Testis (tissue), 2 donors: ENCODE results near the gene FHOD3.

Experiments used
- POLR2A ChIP-seq: fragments of 450-650 bp; IDR thresholded peaks from one replicate; pipeline ENCODE4 v1.6.1; 2017; ENCODE audit warnings: antibody characterized with exemption, mild to moderate bottlenecking, moderate library complexity
- TF ChIP-seq, protein P1 (sequence below), 3 experiments: fragments of 450-650 bp in 2 of 3; fragments of 200-600 bp in 1 of 3; sonication (generic) in 1 of 3; IDR thresholded peaks; one replicate each; pipeline ENCODE4 v1.5.1; 2016 to 2019; ENCODE audit warnings: antibody characterized with exemption in 3 of 3, mild to moderate bottlenecking in 2 of 3, moderate library complexity in 1 of 3

- TF ChIP-seq, protein P1, sequence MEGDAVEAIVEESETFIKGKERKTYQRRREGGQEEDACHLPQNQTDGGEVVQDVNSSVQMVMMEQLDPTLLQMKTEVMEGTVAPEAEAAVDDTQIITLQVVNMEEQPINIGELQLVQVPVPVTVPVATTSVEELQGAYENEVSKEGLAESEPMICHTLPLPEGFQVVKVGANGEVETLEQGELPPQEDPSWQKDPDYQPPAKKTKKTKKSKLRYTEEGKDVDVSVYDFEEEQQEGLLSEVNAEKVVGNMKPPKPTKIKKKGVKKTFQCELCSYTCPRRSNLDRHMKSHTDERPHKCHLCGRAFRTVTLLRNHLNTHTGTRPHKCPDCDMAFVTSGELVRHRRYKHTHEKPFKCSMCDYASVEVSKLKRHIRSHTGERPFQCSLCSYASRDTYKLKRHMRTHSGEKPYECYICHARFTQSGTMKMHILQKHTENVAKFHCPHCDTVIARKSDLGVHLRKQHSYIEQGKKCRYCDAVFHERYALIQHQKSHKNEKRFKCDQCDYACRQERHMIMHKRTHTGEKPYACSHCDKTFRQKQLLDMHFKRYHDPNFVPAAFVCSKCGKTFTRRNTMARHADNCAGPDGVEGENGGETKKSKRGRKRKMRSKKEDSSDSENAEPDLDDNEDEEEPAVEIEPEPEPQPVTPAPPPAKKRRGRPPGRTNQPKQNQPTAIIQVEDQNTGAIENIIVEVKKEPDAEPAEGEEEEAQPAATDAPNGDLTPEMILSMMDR (IDR thresholded peaks at IDR 0.05) = no peak
- TF ChIP-seq POLR2A = no peak
Measured at GRCh38 chr18:36380173-36380827, 82.8 kb downstream of the FHOD3 start.
